OCI-LY3 (cell line): ENCODE results near the gene MOSPD3.
A peak's percentile ranks its signal among the peaks of the same experiment; 100 is the strongest.

Experiments used
- EZH2phosphoT487 ChIP-seq: fragments of 200-600 bp; shearing (Covaris generic); IDR thresholded peaks from 2 replicates; pipeline ENCODE4 v1.6.1; 2018; ENCODE audit warnings: antibody characterized with exemption, mixed run types, low read depth
- TF ChIP-seq, protein P1 (sequence below): fragments of 200-600, 300-600 bp; sonication (generic); IDR thresholded peaks from 2 replicates; pipeline ENCODE4 v1.5.1; 2014; ENCODE audit warnings: antibody characterized with exemption, low read length, low read depth

DNA sequence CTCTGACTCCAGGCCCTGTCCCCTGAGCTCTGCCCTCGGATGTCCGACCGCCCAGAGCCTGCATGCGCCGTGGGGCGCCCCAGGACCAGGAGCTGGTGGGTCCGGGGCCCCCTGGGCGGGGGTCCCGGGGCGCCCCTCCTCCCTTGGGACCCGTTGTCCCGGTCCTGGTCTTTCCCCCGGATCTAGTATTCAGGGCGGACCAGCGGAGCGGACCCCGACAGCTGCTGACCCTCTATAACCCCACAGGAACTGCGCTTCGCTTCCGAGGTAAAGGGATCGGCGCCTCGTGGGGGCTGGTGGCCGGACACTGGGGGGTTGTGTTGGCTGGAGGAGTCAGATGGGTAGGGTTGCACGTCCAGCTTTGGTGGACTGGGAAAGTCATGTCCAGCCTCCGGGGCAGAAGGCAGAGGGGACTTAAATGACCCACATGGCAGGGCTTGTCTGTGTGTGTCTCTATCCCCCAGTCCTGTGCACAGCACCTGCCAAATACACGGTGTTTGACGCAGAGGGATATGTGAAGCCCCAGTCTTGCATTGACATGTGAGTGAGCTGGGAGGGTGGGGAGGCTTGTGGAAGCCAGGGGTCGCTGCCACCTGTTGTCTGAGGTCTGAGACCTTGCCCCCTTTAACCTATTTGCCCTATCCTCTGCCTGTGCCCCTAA is 520 bp downstream of the MOSPD3 start:
- TF ChIP-seq, protein P1, sequence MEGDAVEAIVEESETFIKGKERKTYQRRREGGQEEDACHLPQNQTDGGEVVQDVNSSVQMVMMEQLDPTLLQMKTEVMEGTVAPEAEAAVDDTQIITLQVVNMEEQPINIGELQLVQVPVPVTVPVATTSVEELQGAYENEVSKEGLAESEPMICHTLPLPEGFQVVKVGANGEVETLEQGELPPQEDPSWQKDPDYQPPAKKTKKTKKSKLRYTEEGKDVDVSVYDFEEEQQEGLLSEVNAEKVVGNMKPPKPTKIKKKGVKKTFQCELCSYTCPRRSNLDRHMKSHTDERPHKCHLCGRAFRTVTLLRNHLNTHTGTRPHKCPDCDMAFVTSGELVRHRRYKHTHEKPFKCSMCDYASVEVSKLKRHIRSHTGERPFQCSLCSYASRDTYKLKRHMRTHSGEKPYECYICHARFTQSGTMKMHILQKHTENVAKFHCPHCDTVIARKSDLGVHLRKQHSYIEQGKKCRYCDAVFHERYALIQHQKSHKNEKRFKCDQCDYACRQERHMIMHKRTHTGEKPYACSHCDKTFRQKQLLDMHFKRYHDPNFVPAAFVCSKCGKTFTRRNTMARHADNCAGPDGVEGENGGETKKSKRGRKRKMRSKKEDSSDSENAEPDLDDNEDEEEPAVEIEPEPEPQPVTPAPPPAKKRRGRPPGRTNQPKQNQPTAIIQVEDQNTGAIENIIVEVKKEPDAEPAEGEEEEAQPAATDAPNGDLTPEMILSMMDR: peak; percentile 26
- no peak for TF ChIP-seq EZH2phosphoT487
